ENCODE results near the gene TSEN15.

- no peak for TF ChIP-seq POLR2A (IDR thresholded peaks at IDR 0.05)
- TF ChIP-seq CTCF (IDR thresholded peaks at IDR 0.05) = no peak
Observed at GRCh38 chr1:184036517-184036949, 15.0 kb upstream of the TSEN15 start.
